HG02798 (cell line): ENCODE measurements around the gene P2RY10.
"Not testable (repeated sequence)": the region's sequence is repeated elsewhere in the genome, so short reads cannot be mapped to it uniquely, and the experiment has no call there.

Experiments
- ATAC-seq: cut with Tn5 transposase; IDR thresholded peaks from one replicate; pipeline ENCODE4 v1.9.1; 2021; ENCODE audit warnings: mild to moderate bottlenecking; ENCODE audit not compliant: unreplicated experiment, poor library complexity

The P2RY10 gene

DNA sequence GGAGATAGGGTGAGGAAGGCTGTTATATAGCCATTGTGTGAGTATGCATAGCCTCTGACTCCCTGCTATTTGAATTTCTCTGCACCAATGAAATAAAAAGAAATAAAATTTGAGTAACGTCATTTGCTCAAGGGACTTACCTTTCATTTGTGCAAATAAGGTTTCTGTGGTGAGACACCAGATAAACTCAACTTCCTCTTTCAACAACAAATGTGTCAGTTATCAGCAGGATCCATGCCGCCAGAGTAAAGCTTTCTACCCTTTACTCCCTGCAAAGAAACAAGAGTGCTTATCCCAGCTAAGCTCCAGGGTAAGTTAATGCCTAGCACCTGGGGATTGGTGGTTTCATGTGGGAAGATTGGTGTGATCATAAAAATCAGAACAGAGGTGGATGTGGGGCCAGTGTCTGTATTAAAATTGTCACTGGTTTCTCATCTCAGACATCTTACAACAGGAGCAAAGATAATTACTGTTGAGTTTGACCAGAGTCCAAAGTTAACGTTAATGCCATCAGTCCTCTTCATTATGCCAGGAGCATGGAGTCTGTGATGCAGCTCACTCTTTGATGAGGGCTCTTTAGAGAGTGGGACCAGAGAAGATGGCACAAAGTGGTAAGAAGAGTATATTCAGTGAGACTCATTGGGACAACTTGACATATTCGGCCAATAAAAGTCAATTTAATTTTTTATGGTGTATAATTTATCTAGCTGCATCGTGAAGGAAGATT lies at the start of gene P2RY10:
TSS of gene P2RY10 (plus strand) at position 206 of the 727 bp plus-strand sequence. CDS start 15,130 bp downstream, outside the sequence.
- ATAC-seq = peak; percentile 75

DNA sequence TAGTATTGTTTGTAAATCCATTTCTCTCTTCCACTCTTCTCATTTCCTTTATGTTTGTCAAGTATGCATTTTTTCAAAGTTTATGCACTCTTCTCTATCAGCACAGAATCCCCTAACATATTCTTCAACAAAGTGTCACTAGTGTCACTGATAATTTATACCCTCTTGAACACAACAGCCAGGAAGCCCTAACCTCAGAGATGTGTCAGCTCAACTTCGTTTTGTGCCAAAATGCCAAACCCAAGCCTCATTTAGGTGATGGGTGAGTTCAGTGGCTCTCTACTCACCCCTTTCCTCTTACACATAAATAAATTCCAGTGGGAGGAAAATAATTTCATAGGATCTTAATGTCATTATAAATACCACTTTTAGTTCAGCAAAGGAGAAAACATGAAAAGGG lies 22.4 kb upstream of the P2RY10 start:
- no peak for ATAC-seq

DNA sequence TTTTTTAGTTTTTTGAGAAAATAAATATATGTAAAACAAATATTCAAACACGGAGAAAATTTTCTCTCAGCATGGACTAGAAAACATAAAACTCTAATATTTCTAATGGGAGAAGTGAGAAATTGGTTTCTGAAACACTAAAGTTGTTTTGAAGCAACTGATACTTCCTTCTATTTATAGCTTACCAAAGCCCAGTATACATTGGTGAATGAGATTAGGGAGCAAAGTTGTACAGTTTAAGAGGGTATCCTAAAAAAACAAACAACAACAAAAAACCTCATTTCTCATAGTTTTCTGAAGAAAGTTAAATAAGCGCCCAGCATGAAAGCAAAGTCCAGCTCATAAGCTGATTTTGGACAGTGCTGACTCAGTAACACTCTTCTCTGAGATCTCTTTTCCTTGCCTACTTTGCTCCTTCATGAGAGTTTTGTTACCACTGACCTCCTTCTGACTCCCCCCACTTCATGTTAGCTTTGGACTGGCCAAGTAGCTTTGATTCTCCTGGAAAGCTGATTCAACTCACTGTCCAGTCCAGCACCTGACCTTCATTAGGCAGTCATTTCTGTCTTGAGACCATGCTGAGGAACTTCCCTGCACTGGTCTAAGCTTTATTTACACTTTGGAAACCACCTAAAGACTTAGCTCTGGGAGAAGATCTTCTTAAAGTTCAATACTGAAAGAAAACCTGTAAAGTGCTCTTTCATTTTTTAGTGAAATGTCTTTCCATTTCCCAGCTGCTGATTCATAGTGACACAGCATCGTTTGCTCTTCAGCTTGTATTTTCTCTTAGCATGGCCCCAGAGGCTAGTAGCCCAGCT lies 21.8 kb upstream of the P2RY10 start:
- ATAC-seq = peak; percentile 95

GRCh38 chrX:78931814-78932213 lies 13.4 kb upstream of the P2RY10 start:
- no peak for ATAC-seq

DNA sequence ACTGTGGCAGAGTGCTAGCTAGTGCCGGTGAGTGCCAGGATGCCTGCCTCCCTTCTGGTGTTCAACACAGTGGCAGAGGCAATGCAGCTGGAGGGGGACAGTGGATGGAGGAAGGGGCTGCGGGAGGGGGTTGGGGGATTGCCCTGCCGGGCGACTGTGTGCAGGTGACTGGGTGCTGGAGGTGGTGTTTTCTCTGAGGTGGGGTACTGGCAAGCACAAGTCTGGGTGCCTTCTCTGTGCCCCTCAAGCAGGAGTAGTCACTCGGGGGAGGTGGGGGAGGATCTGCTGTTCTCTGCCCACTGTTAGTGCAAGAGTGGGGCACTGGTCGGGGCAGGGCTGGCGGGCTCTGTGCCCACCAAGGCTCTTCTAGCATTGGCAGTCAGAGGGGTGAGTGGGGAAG lies 10.3 kb upstream of the P2RY10 start:
- ATAC-seq = no peak

- no peak for ATAC-seq
Measured at GRCh38 chrX:78944351-78944750, 840 bp upstream of the P2RY10 start.

- no peak for ATAC-seq
Measured at GRCh38 chrX:78946178-78946931, 1.2 kb downstream of the P2RY10 start.

DNA sequence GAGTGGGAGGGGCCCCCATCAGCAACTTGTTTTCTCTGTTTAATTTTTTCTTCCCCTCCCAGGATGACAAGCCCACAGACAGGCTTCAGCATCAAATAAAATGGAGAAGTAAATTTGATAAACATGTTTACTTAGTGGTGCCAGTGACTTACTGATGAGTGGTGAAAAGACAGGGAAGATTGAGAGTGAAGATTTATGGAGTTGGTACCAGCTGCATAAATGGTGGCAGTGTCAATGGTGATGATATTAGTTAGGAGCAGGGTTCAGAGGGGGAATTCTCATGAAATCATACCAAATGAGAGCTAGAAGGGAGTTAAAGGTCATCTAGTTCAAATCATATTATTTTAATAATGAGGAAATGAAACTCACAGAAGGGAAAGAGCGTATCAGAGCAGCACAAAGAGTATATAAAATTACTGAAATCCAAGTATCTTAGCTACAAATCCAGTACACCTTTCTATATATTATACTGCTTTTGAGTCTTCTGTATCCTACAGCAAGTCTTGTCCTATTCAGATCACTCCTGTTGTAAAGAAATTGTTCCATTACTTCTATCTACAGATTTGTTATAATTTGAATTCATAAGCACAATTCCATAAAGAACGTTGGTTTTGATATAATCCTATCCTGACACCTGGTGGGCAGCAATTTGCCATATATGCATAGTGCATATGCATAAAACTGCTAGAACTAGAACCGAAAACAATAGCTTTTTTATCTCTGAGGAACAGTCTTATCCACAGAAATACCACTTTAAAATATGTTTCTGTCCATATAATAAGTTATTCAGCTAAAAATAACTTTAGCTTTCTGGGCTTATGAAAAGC lies 5.0 kb downstream of the P2RY10 start:
- ATAC-seq = no peak

DNA sequence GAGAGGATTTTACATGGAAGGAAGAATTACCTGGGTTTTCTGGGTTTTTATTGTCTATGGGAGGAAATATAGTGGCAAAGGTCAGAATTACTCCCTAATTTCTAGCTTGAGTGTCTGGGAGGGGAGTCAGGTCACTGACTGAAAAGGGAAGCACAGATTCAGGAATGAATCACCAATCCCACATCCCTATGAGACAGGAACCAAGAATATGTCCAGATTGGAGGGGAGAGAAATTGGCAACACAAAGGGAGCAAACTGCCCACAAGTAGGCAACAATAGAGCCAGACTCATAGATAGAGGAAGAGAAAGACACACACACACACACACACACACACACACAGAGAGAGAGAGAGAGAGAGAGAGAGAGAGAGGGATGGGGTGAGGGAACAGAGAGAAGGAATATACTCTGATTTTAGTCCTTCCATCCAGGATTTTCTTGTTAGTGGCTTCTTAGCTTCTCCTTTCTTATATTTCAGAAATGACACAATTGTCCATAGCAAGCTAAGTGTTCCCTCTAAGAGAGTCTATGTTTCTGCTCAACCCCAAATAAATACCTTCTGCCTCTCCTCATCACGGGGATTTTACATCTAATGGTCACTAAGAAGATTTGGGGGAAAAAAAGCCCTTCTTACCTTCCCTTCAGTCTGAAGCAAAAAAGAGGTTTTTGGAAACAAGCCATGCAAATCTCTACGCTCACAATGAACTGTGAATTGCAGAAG lies 12.0 kb downstream of the P2RY10 start:
- ATAC-seq = no peak

DNA sequence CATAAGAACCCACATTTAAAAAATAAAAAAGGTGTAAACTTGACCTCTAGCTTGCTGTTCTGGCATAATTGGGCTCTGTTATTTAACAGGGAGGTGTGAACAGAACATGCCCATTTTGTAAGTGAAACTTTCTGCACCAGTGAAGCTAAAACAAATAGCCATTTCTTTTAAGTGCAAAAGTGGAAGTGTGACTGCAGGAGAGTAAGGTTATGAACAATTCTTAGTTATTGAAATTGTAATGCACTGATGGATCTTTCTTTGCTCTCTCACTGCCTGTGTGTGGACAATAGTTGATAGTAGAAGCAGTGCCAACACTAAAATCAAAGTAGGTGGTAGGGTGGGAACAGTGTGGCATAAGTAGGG lies 12.6 kb downstream of the P2RY10 start:
- ATAC-seq = peak; percentile 86

DNA sequence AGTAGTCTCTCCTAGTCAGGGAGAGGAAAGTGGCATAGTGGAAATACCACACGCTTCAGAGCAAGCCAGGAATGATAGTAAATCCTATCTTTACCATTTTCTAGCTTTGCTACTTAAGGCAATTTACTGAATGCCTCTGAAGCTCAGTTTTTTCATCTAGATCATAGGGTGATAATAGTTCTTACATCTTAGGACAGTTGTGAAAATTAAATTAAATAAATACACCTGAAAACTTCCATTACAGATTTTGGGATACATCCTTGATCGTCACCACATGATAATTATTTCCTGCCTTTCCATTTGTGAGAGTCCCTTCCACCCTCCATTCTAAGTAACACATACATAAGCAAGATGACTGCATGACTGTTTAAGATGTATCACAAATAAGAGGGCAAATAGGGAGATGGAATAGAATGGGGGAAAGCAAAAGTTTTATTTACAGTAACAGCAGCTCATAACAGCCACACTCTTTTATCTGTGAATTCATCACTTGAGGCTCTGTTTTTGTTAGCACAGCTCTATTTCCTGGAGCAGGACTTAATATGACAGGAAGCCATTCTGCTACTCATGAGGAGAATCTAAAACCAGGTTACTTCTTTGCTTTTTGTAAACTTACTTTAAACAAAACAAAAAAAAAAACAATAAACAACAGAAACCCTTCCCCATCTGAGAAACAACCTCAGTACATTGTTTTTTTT lies 13.4 kb downstream of the P2RY10 start:
- no peak for ATAC-seq

GRCh38 chrX:78960888-78961287 lies 15.7 kb downstream of the P2RY10 start:
- no peak for ATAC-seq

DNA sequence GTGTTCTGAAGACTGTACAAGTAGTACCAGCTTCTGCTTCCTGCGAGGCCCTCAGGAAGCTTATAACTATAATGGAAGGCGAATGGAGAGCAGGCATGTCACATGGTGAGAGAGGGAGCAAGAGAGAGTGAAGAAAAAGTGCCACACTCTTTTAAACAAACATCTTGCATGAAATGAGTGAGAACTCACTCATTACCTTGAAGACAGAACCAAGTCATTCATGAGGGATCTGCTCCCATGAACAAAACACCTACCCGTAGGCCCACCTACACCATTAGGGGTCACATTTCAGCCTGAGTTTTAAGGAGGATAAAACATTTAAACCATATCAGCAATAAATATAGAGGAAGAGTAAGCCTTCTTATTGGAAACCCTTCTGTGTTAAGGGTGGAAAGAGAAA lies 19.4 kb downstream of the P2RY10 start:
- ATAC-seq = peak; percentile 36

DNA sequence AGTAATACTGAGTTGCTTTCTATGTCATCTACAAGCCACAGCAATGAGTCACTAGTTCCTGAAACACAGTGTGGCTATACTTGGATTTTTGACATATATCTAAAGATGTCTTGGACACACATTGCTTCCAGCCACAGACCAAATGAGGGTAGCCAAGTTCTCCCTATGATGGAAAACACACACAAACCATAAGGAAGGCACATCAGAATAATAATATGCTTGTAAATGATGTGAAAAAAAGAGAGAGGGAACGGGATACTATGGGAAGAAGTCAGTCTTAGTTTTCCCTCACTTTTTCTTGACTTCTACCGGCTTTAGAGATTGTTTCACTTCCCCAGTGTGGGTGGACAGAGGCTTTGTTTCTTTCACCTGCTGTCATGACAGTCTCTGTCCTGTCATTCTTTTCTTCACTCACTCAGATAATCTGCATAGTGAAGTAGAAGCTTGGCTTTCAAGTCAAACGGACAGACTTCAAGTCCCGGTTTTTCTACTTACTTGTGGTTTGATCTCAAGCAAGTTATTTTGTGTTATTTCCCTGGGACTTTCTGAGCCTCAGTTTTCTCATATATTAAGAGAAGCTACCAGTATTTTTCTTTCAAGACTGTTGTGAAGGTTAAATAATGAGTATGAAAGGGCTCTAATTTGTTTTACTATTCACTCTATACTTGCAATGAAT lies 34.7 kb downstream of the P2RY10 start:
- peak; percentile 99 for ATAC-seq

- ATAC-seq = no peak
Measured at GRCh38 chrX:78989349-78989748, 44.2 kb downstream of the P2RY10 start.

DNA sequence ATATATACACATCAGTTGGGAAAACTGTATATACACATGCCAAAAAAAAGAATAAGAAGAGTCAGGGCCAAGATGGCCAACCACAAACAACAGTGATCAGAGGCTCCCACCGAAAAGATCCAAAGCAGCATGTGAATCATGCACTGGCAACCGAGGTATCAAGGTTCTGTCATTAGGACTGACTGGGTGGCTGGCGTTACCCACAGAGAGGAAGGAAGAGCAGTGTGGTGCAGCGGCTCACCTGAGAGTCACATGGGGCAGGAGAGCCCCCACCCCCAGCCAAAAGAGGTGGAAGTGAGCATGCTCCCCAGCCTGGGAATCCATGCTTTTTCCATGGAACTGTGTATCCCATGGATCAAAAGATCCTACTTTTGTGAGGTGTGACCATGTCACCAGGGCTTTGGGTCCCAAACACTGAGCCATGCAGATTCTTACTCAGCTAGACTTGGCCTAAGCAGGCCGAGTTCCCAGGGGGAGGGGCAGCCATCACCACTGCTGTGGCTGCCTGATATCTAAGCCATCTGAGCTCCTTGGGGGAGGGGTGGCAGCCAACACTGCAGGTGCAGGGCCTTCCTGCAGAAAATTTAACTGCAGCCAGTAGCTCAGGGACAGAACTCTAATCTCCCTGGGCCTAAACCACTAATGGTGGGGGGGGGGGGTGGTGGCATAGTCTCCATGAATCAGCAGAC lies 52.8 kb downstream of the P2RY10 start:
- no peak for ATAC-seq

GRCh38 chrX:79007540-79007939 lies 62.3 kb downstream of the P2RY10 start:
- not testable (repeated sequence) for ATAC-seq
